EH (cell line): ENCODE results near the gene PCDH15.

ENCODE experiments used
- DNase-seq: peaks from one replicate; pipeline ENCODE4 v3.0.0-alpha.2; 2015; ENCODE audit warnings: low read depth

PCDH15 gene

GRCh38 chr10:54708021-54708420 lies 93.0 kb downstream of the PCDH15 start:
- no peak for DNase-seq

- DNase-seq = no peak
Measured at GRCh38 chr10:54702583-54703485, 98.2 kb downstream of the PCDH15 start.

GRCh38 chr10:54691331-54691730 lies 109.7 kb downstream of the PCDH15 start:
- no peak for DNase-seq

GRCh38 chr10:54682554-54682953 lies 118.5 kb downstream of the PCDH15 start:
- DNase-seq = no peak

- DNase-seq = no peak
Measured at GRCh38 chr10:54681136-54681535, 119.9 kb downstream of the PCDH15 start.

- DNase-seq = no peak
Measured at GRCh38 chr10:54667136-54667535, 133.9 kb downstream of the PCDH15 start.

GRCh38 chr10:54666192-54666591 lies 134.8 kb downstream of the PCDH15 start:
- no peak for DNase-seq

GRCh38 chr10:54665095-54665494 lies 135.9 kb downstream of the PCDH15 start:
- DNase-seq = no peak

GRCh38 chr10:54660397-54660796 lies 140.6 kb downstream of the PCDH15 start:
- DNase-seq = no peak

- DNase-seq = no peak
Measured at GRCh38 chr10:54656643-54657042, 144.4 kb downstream of the PCDH15 start.

GRCh38 chr10:54653518-54653917 lies 147.5 kb downstream of the PCDH15 start:
- no peak for DNase-seq

- no peak for DNase-seq
Measured at GRCh38 chr10:54650547-54650946, 150.5 kb downstream of the PCDH15 start.

GRCh38 chr10:54622017-54622416 lies 179.0 kb downstream of the PCDH15 start:
- no peak for DNase-seq

GRCh38 chr10:54620352-54620751 lies 180.7 kb downstream of the PCDH15 start:
- no peak for DNase-seq

- no peak for DNase-seq
Measured at GRCh38 chr10:54614072-54614471, 187.0 kb downstream of the PCDH15 start.

GRCh38 chr10:54613162-54613561 lies 187.9 kb downstream of the PCDH15 start:
- DNase-seq = no peak

- no peak for DNase-seq
Measured at GRCh38 chr10:54609423-54609822, 191.6 kb downstream of the PCDH15 start.

- no peak for DNase-seq
Measured at GRCh38 chr10:54607983-54608382, 193.0 kb downstream of the PCDH15 start.

GRCh38 chr10:54594289-54594688 lies 206.7 kb downstream of the PCDH15 start:
- DNase-seq = no peak

- no peak for DNase-seq
Measured at GRCh38 chr10:54587971-54588370, 213.1 kb downstream of the PCDH15 start.

GRCh38 chr10:54585572-54585971 lies 215.5 kb downstream of the PCDH15 start:
- DNase-seq = no peak

GRCh38 chr10:54577682-54578081 lies 223.3 kb downstream of the PCDH15 start:
- no peak for DNase-seq

GRCh38 chr10:54576541-54576940 lies 224.5 kb downstream of the PCDH15 start:
- DNase-seq = no peak

- no peak for DNase-seq
Measured at GRCh38 chr10:54559498-54559897, 241.5 kb downstream of the PCDH15 start.
